Measurements from ENCODE around the gene RAP1GAP2.
A peak's percentile ranks its signal among the peaks of the same experiment; 100 is the strongest.
"Not testable (repeated sequence)": the region's sequence is repeated elsewhere in the genome, so short reads cannot be mapped to it uniquely, and the experiment has no call there.

The RAP1GAP2 gene

GRCh38 chr17:2878751-2879254 lies 82.6 kb downstream of the RAP1GAP2 start:
- Histone ChIP-seq H3K4me3 (no peak overlapping the region), H3K36me3 (replicated peaks) (no peaks in the 10 kb centered on the region), H3K27me3 (ENCODE audit: low read depth) (no peaks in the 10 kb centered on the region), H3K4me1 (peaks cover 21% of the 10 kb centered on the region), H3K9me3 (no peaks in the 10 kb centered on the region)
- no peak for DNase-seq (ENCODE audit: low spot score in 2 of 2)
- in situ Hi-C loops (cut with MboI; ENCODE audit: low sequenced_read_pairs): no loop called here

GRCh38 chr17:2880050-2880449 lies 83.8 kb downstream of the RAP1GAP2 start:
- in situ Hi-C loops (cut with MboI; ENCODE audit: low sequenced_read_pairs): no loop called here
- no peaks in the 10 kb centered on the region for H3K9me3 ChIP-seq
- no peaks in the 10 kb centered on the region for H3K36me3 ChIP-seq (replicated peaks)
- no peak for DNase-seq (ENCODE audit: low spot score in 2 of 2)
- no peaks in the 10 kb centered on the region for H3K27me3 ChIP-seq (ENCODE audit: low read depth)
- H3K4me1 ChIP-seq: peaks cover 11% of the 10 kb centered on the region
- no peak overlapping the region for H3K4me3 ChIP-seq

- no peak for DNase-seq (ENCODE audit: low spot score in 2 of 2)
- H3K27me3 ChIP-seq (ENCODE audit: low read depth): no peaks in the 10 kb centered on the region
- H3K4me3 ChIP-seq: no peak overlapping the region
- H3K4me1 ChIP-seq: peaks cover 7% of the 10 kb centered on the region
- H3K9me3 ChIP-seq: no peaks in the 10 kb centered on the region
- in situ Hi-C loops (cut with MboI; ENCODE audit: low sequenced_read_pairs): no loop called here
- H3K36me3 ChIP-seq (replicated peaks): no peaks in the 10 kb centered on the region
Observed at GRCh38 chr17:2881295-2881694, 85.1 kb downstream of the RAP1GAP2 start.

- in situ Hi-C loops (cut with MboI; ENCODE audit: low sequenced_read_pairs): no loop called here
Observed at GRCh38 chr17:2883544-2884213, 87.4 kb downstream of the RAP1GAP2 start.

GRCh38 chr17:2885733-2886132 lies 89.5 kb downstream of the RAP1GAP2 start:
- H3K4me1 ChIP-seq: peaks cover 12% of the 10 kb centered on the region
- H3K4me3 ChIP-seq: no peak overlapping the region
- no peaks in the 10 kb centered on the region for H3K9me3 ChIP-seq
- no peaks in the 10 kb centered on the region for H3K36me3 ChIP-seq (replicated peaks)
- H3K27me3 ChIP-seq (ENCODE audit: low read depth): no peaks in the 10 kb centered on the region
- in situ Hi-C loops (cut with MboI; ENCODE audit: low sequenced_read_pairs): no loop called here
- DNase-seq (ENCODE audit: low spot score in 2 of 2): no peak

More at GRCh38 chr17:2883544-2884213, 87.4 kb downstream of the RAP1GAP2 start:
- Histone ChIP-seq H3K4me1 (peaks cover 7% of the 10 kb centered on the region), H3K27me3 (ENCODE audit: low read depth) (no peaks in the 10 kb centered on the region), H3K4me3 (no peak overlapping the region), H3K36me3 (replicated peaks) (no peaks in the 10 kb centered on the region), H3K9me3 (no peaks in the 10 kb centered on the region)
- DNase-seq (ENCODE audit: low spot score in 2 of 2): peak; percentile 9 to 63

GRCh38 chr17:2888326-2888725 lies 92.1 kb downstream of the RAP1GAP2 start:
- no peak overlapping the region for H3K4me3 ChIP-seq
- in situ Hi-C loops (cut with MboI; ENCODE audit: low sequenced_read_pairs): no loop called here
- H3K27me3 ChIP-seq (ENCODE audit: low read depth): no peaks in the 10 kb centered on the region
- no peaks in the 10 kb centered on the region for H3K36me3 ChIP-seq (replicated peaks)
- H3K4me1 ChIP-seq: peaks cover 9% of the 10 kb centered on the region
- no peak for DNase-seq (ENCODE audit: low spot score in 2 of 2)
- no peaks in the 10 kb centered on the region for H3K9me3 ChIP-seq

- Histone ChIP-seq H3K36me3 (replicated peaks) (no peaks in the 10 kb centered on the region), H3K27me3 (ENCODE audit: low read depth) (no peaks in the 10 kb centered on the region), H3K4me3 (no peak overlapping the region), H3K9me3 (no peaks in the 10 kb centered on the region), H3K4me1 (peaks cover 7% of the 10 kb centered on the region)
- DNase-seq (ENCODE audit: low spot score in 2 of 2): no peak
- in situ Hi-C loops (cut with MboI; ENCODE audit: low sequenced_read_pairs): no loop called here
Observed at GRCh38 chr17:2889256-2889655, 93.0 kb downstream of the RAP1GAP2 start.

GRCh38 chr17:2890778-2891177 lies 94.5 kb downstream of the RAP1GAP2 start:
- H3K4me1 ChIP-seq; in situ Hi-C loops (cut with MboI; ENCODE audit: low sequenced_read_pairs); H3K9me3 ChIP-seq; H3K36me3 ChIP-seq (replicated peaks); H3K27me3 ChIP-seq (ENCODE audit: low read depth); DNase-seq (ENCODE audit: low spot score in 2 of 2); H3K4me3 ChIP-seq: not testable (repeated sequence)

GRCh38 chr17:2892305-2892971 lies 96.2 kb downstream of the RAP1GAP2 start:
- H3K36me3 ChIP-seq (replicated peaks): no peaks in the 10 kb centered on the region
- H3K9me3 ChIP-seq: no peaks in the 10 kb centered on the region
- H3K27me3 ChIP-seq (ENCODE audit: low read depth): no peaks in the 10 kb centered on the region
- in situ Hi-C loops (cut with MboI; ENCODE audit: low sequenced_read_pairs): no loop called here
- no peak for DNase-seq (ENCODE audit: low spot score in 2 of 2)
- no peak overlapping the region for H3K4me3 ChIP-seq
- peaks cover 7% of the 10 kb centered on the region for H3K4me1 ChIP-seq

- peaks cover 7% of the 10 kb centered on the region for H3K4me1 ChIP-seq
- H3K9me3 ChIP-seq: no peaks in the 10 kb centered on the region
- H3K4me3 ChIP-seq: no peak overlapping the region
- no peaks in the 10 kb centered on the region for H3K36me3 ChIP-seq (replicated peaks)
- in situ Hi-C loops (cut with MboI; ENCODE audit: low sequenced_read_pairs): no loop called here
- H3K27me3 ChIP-seq (ENCODE audit: low read depth): no peaks in the 10 kb centered on the region
- DNase-seq (ENCODE audit: low spot score in 2 of 2): no peak
Observed at GRCh38 chr17:2893422-2893914, 97.2 kb downstream of the RAP1GAP2 start.

GRCh38 chr17:2894782-2895181 lies 98.5 kb downstream of the RAP1GAP2 start:
- Histone ChIP-seq H3K27me3 (ENCODE audit: low read depth) (no peaks in the 10 kb centered on the region), H3K9me3 (no peaks in the 10 kb centered on the region), H3K4me3 (no peak overlapping the region), H3K36me3 (replicated peaks) (no peaks in the 10 kb centered on the region), H3K4me1 (peaks cover 7% of the 10 kb centered on the region)
- DNase-seq (ENCODE audit: low spot score in 2 of 2): no peak
- in situ Hi-C loops (cut with MboI; ENCODE audit: low sequenced_read_pairs): no loop called here

- no peaks in the 10 kb centered on the region for H3K4me1 ChIP-seq
- in situ Hi-C loops (cut with MboI; ENCODE audit: low sequenced_read_pairs): no loop called here
- H3K4me3 ChIP-seq: no peak overlapping the region
- H3K9me3 ChIP-seq: no peaks in the 10 kb centered on the region
- H3K36me3 ChIP-seq (replicated peaks): no peaks in the 10 kb centered on the region
- H3K27me3 ChIP-seq (ENCODE audit: low read depth): no peaks in the 10 kb centered on the region
- DNase-seq (ENCODE audit: low spot score in 2 of 2): no peak
Observed at GRCh38 chr17:2897605-2898004, 101.4 kb downstream of the RAP1GAP2 start.

GRCh38 chr17:2898255-2898926 lies 102.2 kb downstream of the RAP1GAP2 start:
- DNase-seq (ENCODE audit: low spot score in 2 of 2): no peak
- Histone ChIP-seq H3K4me1 (no peaks in the 10 kb centered on the region), H3K27me3 (ENCODE audit: low read depth) (no peaks in the 10 kb centered on the region), H3K9me3 (no peaks in the 10 kb centered on the region), H3K36me3 (replicated peaks) (no peaks in the 10 kb centered on the region), H3K4me3 (no peak overlapping the region)
- in situ Hi-C loops (cut with MboI; ENCODE audit: low sequenced_read_pairs): no loop called here

- no peak for DNase-seq (ENCODE audit: low spot score in 2 of 2)
- Histone ChIP-seq H3K4me3 (no peak overlapping the region), H3K4me1 (no peaks in the 10 kb centered on the region), H3K9me3 (no peaks in the 10 kb centered on the region), H3K36me3 (replicated peaks) (no peaks in the 10 kb centered on the region), H3K27me3 (ENCODE audit: low read depth) (no peaks in the 10 kb centered on the region)
- in situ Hi-C loops (cut with MboI; ENCODE audit: low sequenced_read_pairs): no loop called here
Observed at GRCh38 chr17:2899906-2900305, 103.7 kb downstream of the RAP1GAP2 start.
